Kidney (tissue), 14 donors: Measurements from ENCODE around the gene ARL13B. TPM values are rescaled to one million over a fixed set of nuclear protein-coding genes. Genes with fewer than 3 reads are reported as not detected.
"Not testable (repeated sequence)": the region's sequence is repeated elsewhere in the genome, so short reads cannot be mapped to it uniquely, and the experiment has no call there.

Experiments
- DNase-seq, 5 donors: peaks; one replicate each; pipeline ENCODE4 v3.0.0-alpha.2; 2013 to 2020
- FAIRE-seq: peaks from 2 replicates; lab custom pipeline; 2012; peaks lifted over from hg19 to GRCh38; lab: Jason Lieb, UNC
- H3K27ac ChIP-seq, 2 donors: one replicate each; pipeline ENCODE4 v1.7.0; 2013; ENCODE audit warnings: low read depth in 2 of 2, low read length in 2 of 2, inconsistent platforms in 1 of 2
- H3K27me3 ChIP-seq: one replicate; pipeline ENCODE4 v1.7.1; 2013; ENCODE audit warnings: low read length, inconsistent platforms; ENCODE audit not compliant: control insufficient read depth, insufficient read depth
- H3K36me3 ChIP-seq, 3 donors: one replicate each; pipeline versions ENCODE4 v1.7.0 to v1.7.1; 2013; ENCODE audit warnings: low read length in 3 of 3, control low read depth in 1 of 3, inconsistent platforms in 1 of 3; ENCODE audit not compliant: insufficient read depth in 3 of 3, control insufficient read depth in 2 of 3
- H3K4me1 ChIP-seq, 3 donors: one replicate each; pipeline versions ENCODE4 v1.7.0 to v1.7.1; 2013; ENCODE audit warnings: low read length in 3 of 3, inconsistent platforms in 1 of 3, low read depth in 1 of 3; ENCODE audit not compliant: control insufficient read depth in 2 of 3, insufficient read depth in 2 of 3
- H3K4me3 ChIP-seq, 3 donors: one replicate each; pipeline versions ENCODE4 v1.7.0 to v1.8.1; 2013; ENCODE audit warnings: low read length in 3 of 3, control low read depth in 1 of 3, inconsistent platforms in 1 of 3
- H3K9ac ChIP-seq, 3 donors: one replicate each; pipeline versions ENCODE4 v1.7.0 to v1.7.1; 2013; ENCODE audit warnings: low read length in 3 of 3, control low read depth in 1 of 3, inconsistent platforms in 1 of 3
- H3K9me3 ChIP-seq, 3 donors: one replicate each; pipeline versions ENCODE4 v1.7.0 to v1.7.1; 2013; ENCODE audit warnings: low read length in 3 of 3, control low read depth in 1 of 3, inconsistent platforms in 1 of 3; ENCODE audit not compliant: control insufficient read depth in 2 of 3, insufficient read depth in 1 of 3
- intact Hi-C: fragments of 100-400 bp; cut with DNase I; formaldehyde crosslinking; loops from one replicate; pipeline ENCODE4 v1.11.1; 2022
- polyA plus RNA-seq: library from polyadenylated mRNA; stranded (reverse); fragments of 350-450 nt; fragmentation: Illumina TruSeq; extraction: RNeasy Lipid Tissue Mini Kit (QIAGEN cat#74804); gene quantifications from one replicate; pipeline ENCODE4 v1.2.3, GENCODE V29; 2014; ENCODE audit warnings: low read depth, low replicate concordance; ENCODE audit not compliant: insufficient read depth
- total RNA-seq: library from RNA; stranded (reverse); fragmentation: NEBNext Ultra II Directional; extraction: Animal tissue kit (Norgen Biotek cat#: 25700); gene quantifications from one replicate; pipeline ENCODE4 v1.2.1, GENCODE V29; 2021
- TF ChIP-seq, protein P1 (sequence below): IDR thresholded peaks from 3 replicates; pipeline ENCODE4 v1.5.1; 2012; ENCODE audit warnings: mild to moderate bottlenecking, moderate library complexity, borderline replicate concordance; ENCODE audit not compliant: insufficient read depth; ENCODE audit errors: extremely low read depth
- donor health status: control.
- donor health status: control.
- donor health status: control.
- donor health status: control.
- donor health status: control.
- donor health status: DM: yes; HTN: yes; CAD: no.
- donor health status: Normal renal cell carcinoma (clear cell type).

Gene ARL13B
- total and polyA plus RNA-seq, 2 donors from 2014 or later: 4.1 to 12.5 TPM

DNA sequence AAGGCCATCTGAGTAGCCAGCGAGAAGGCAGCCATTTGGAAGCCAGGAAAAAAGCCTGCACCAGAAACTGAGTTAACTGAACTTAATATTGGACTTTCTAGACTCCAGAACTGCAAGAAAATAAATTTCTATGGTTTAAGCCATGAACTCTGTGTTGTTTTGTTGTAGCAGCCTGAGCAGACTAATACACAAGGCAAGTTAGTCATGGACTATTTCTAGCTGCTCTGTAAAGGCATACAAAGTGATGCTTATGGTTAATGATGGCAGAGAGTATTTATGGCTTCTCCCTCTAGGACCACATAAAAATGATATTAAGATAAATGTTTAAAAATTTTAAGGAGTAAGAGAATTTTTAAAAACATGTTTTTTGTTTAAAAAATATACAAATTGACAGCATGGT, 43.4 kb upstream of the ARL13B start:
- H3K4me1 ChIP-seq: no peaks in the 10 kb centered on the region
- TF ChIP-seq, protein P1, sequence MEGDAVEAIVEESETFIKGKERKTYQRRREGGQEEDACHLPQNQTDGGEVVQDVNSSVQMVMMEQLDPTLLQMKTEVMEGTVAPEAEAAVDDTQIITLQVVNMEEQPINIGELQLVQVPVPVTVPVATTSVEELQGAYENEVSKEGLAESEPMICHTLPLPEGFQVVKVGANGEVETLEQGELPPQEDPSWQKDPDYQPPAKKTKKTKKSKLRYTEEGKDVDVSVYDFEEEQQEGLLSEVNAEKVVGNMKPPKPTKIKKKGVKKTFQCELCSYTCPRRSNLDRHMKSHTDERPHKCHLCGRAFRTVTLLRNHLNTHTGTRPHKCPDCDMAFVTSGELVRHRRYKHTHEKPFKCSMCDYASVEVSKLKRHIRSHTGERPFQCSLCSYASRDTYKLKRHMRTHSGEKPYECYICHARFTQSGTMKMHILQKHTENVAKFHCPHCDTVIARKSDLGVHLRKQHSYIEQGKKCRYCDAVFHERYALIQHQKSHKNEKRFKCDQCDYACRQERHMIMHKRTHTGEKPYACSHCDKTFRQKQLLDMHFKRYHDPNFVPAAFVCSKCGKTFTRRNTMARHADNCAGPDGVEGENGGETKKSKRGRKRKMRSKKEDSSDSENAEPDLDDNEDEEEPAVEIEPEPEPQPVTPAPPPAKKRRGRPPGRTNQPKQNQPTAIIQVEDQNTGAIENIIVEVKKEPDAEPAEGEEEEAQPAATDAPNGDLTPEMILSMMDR: no peak
- H3K36me3 ChIP-seq: no peaks in the 10 kb centered on the region
- DNase-seq: no peak
- intact Hi-C loops: no loop called here
- H3K27me3 ChIP-seq: no peaks in the 10 kb centered on the region
- H3K4me3 ChIP-seq: no peak overlapping the region
- H3K27ac ChIP-seq: no peak overlapping the region
- no peak for FAIRE-seq
- H3K9me3 ChIP-seq: no peaks in the 10 kb centered on the region
- no peak overlapping the region for H3K9ac ChIP-seq

DNA sequence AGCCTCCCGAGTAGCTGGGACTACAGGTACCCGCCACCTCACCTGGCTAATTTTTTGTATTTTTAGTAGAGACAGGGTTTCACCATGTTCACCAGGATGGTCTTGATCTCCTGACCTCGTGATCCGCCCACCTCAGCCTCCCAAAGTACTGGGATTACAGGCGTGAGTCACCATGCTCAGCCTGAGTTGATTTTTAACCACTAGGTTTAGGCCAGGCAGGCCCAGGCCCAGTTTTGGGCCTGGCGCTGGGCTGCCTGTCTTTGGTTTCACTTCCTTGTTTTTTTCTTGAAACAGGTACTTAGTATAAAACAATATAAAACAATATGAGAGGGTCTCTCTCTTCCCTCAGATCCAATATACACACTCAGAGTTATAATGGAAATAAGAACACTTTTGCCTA, 42.5 kb upstream of the ARL13B start:
- H3K27ac ChIP-seq, FAIRE-seq, H3K4me3 ChIP-seq, DNase-seq, H3K27me3 ChIP-seq, H3K4me1 ChIP-seq, intact Hi-C loops, H3K9me3 ChIP-seq, H3K9ac ChIP-seq, H3K36me3 ChIP-seq: not testable (repeated sequence)

DNA sequence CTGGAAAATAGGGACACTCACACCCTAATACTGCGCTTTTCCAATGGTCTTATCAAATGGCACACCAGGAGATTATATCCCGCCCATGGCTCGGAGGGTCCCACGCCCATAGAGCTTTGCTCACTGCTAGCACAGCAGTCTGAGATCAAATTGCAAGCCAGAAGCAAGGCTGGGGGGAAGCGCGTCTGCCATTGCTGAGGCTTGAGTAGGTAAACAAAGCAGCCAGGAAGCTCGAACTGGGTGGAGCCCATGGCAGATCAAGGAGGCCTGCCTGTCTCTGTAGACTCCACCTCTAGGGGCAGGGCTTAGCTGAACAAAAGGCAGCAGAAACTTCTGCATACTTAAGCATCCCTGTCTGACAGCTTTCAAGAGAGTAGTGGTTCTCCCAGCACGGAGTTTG, 30.0 kb upstream of the ARL13B start:
- intact Hi-C loops, H3K4me3 ChIP-seq, H3K4me1 ChIP-seq, DNase-seq, H3K9ac ChIP-seq, H3K36me3 ChIP-seq, FAIRE-seq, H3K9me3 ChIP-seq, H3K27me3 ChIP-seq, H3K27ac ChIP-seq: not testable (repeated sequence)

DNA sequence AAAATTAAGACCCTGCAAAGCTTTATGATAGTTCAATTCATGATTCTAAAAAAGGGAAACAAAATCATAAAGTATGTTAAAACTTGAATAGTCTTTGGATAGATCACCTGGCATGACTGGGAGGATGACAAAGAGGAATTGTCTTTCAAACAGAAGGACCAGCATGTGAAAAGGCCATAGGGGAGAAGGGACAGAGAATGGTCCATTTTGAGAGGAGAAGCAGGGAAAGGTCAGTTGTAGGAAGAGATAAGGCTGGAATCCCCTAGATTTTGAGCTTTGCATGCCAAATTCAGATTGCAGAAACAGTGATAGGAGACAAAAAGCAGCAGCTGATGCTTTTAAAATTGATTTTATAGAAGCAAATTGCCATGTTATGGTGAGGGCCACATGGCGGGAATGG, 18.9 kb upstream of the ARL13B start:
- intact Hi-C loops: no loop called here

More for the DNA sequence above, 18.9 kb upstream of the ARL13B start:
- Histone ChIP-seq H3K9ac (no peak overlapping the region), H3K27ac (no peak overlapping the region), H3K36me3 (no peaks in the 10 kb centered on the region), H3K4me1 (no peaks in the 10 kb centered on the region), H3K9me3 (no peaks in the 10 kb centered on the region), H3K4me3 (no peak overlapping the region), H3K27me3 (no peaks in the 10 kb centered on the region)
- TF ChIP-seq, protein P1: no peak
- DNase-seq (no peak), FAIRE-seq (no peak)
